A673 (cell line): Measurements from ENCODE around the gene CHRNB1. TPM values are rescaled to one million over a fixed set of nuclear protein-coding genes. Genes with fewer than 3 reads are reported as not detected.

Experiments
- BruUV-seq: library from RNA; stranded (reverse); fragments of 400-500 nt; replicated peaks from 2 replicates; lab custom pipeline; 2021; lab: Mats Ljungman, UMichigan
- CTCF ChIA-PET: fragments of 300-600 bp; sonication (Branson Sonifier 250); formaldehyde crosslinking; loops from one replicate; lab custom pipeline; 2022; ENCODE audit warnings: antibody characterized with exemption; lab: Charles Lee
- POLR2A ChIA-PET: fragments of 300-600 bp; sonication (Branson Sonifier 250); formaldehyde crosslinking; loops from one replicate; lab custom pipeline; 2022; ENCODE audit warnings: antibody characterized with exemption; ENCODE audit not compliant: low non-redundant PET; lab: Charles Lee
- DNase-seq: peaks from one replicate; pipeline ENCODE4 v3.0.0-alpha.2; 2015; ENCODE audit warnings: low spot score
- H3K27ac ChIP-seq: fragments of 200-600 bp; sonication (generic); 2 replicates; pipeline ENCODE4 v1.5.1; 2016; ENCODE audit warnings: mixed run types, low read depth, mild to moderate bottlenecking, mixed read lengths, antibody characterized with exemption, low read length; ENCODE audit not compliant: poor library complexity, severe bottlenecking
- H3K27me3 ChIP-seq: fragments of 200-600 bp; sonication (generic); replicated peaks from 2 replicates; pipeline ENCODE4 v1.6.1; 2017; ENCODE audit warnings: mixed run types, low read depth, mild to moderate bottlenecking, mixed read lengths, antibody characterized with exemption, low read length; ENCODE audit not compliant: insufficient read depth, poor library complexity
- H3K36me3 ChIP-seq: fragments of 200-600 bp; sonication (generic); 2 replicates; pipeline ENCODE4 v1.6.1; 2016; ENCODE audit warnings: mixed run types, mild to moderate bottlenecking, mixed read lengths, antibody characterized with exemption, low read length; ENCODE audit not compliant: insufficient read depth, poor library complexity, severe bottlenecking
- H3K4me1 ChIP-seq: fragments of 200-600 bp; sonication (generic); 2 replicates; pipeline ENCODE4 v1.6.1; 2017; ENCODE audit warnings: mixed run types, mild to moderate bottlenecking, mixed read lengths, antibody characterized with exemption, low read length; ENCODE audit not compliant: insufficient read depth, poor library complexity, severe bottlenecking
- H3K4me3 ChIP-seq: fragments of 200-600 bp; sonication (generic); 2 replicates; pipeline ENCODE4 v1.5.1; 2016; ENCODE audit warnings: low read depth, mixed run types, mild to moderate bottlenecking, mixed read lengths, low read length; ENCODE audit not compliant: poor library complexity, severe bottlenecking
- H3K9me3 ChIP-seq: fragments of 200-600 bp; sonication (generic); 2 replicates; pipeline ENCODE4 v1.6.1; 2016; ENCODE audit warnings: mixed run types, low read depth, mild to moderate bottlenecking, mixed read lengths, antibody characterized with exemption, low read length; ENCODE audit not compliant: poor library complexity, severe bottlenecking
- CTCF ChIP-seq: fragments of 300-800, 200-600 bp; sonication (generic); conservative IDR thresholded peaks from 2 replicates; pipeline ENCODE4 v1.5.1; 2017; ENCODE audit warnings: low read depth, mild to moderate bottlenecking, antibody characterized with exemption, low read length, moderate library complexity, mixed read lengths
- EZH2 ChIP-seq: fragments of 200-600 bp; sonication (generic); IDR thresholded peaks from 2 replicates; pipeline ENCODE4 v1.6.1; 2017; ENCODE audit warnings: borderline replicate concordance, low read depth, mild to moderate bottlenecking, mixed read lengths, antibody characterized with exemption, low read length; ENCODE audit not compliant: poor library complexity, severe bottlenecking
- intact Hi-C: fragments of 100-400 bp; cut with micrococcal nuclease; formaldehyde crosslinking; loops from one replicate; pipeline ENCODE4 v1.10.0; 2022; ENCODE audit not compliant: unreplicated experiment
- total RNA-seq: library from RNA; stranded (reverse); gene quantifications from 2 replicates; pipeline ENCODE4 v1.2.3, GENCODE V29; 2021

CHRNB1 gene
- total RNA-seq, 1 experiment from 2014 or later, result 5.2 TPM

GRCh38 chr17:7437369-7437863 lies 7.4 kb upstream of the CHRNB1 start:
- Histone ChIP-seq H3K27me3 (no peaks in the 10 kb centered on the region), H3K36me3 (no peaks in the 10 kb centered on the region), H3K4me3 (peak overlapping the region; percentile 90), H3K27ac (peak overlapping the region; percentile 41), H3K9me3 (no peaks in the 10 kb centered on the region), H3K4me1 (peaks cover 42% of the 10 kb centered on the region)
- POLR2A ChIA-PET, result interaction anchor here (0.6 kb wide), 1 partner anchor 47 kb away, joined by 3 read pairs; no protein-coding TSS in a partner anchor
- DNase-seq, result no peak
- BruUV-seq, result no TSS peak
- TF ChIP-seq EZH2, result no peak
- TF ChIP-seq CTCF, result no peak
- CTCF ChIA-PET, result interaction anchor here (0.9 to 1.3 kb wide), 3 partner anchors 34 to 81 kb away, joined by 5 to 7 read pairs (median 6); partner anchors contain the start of gene TMEM256
- intact Hi-C loops, result loop anchor here (2.0 to 5.0 kb wide), 3 partner anchors 80 to 250 kb away; partner anchors contain the start of genes SENP3, TMEM95, TP53 and WRAP53

GRCh38 chr17:7437950-7438614 lies 6.8 kb upstream of the CHRNB1 start:
- Histone ChIP-seq H3K27me3 (no peaks in the 10 kb centered on the region), H3K4me1 (peaks cover 42% of the 10 kb centered on the region), H3K9me3 (no peaks in the 10 kb centered on the region), H3K36me3 (no peaks in the 10 kb centered on the region), H3K4me3 (peak overlapping the region; percentile 90), H3K27ac (peak overlapping the region; percentile 41)
- ChIA-PET POLR2A (interaction anchor here (0.7 kb wide), 1 partner anchor 26 kb away, joined by 5 read pairs; no protein-coding TSS in a partner anchor), CTCF (no interaction called here)
- peak; percentile 90 for DNase-seq
- intact Hi-C loops, result loop anchor here (2.0 to 5.0 kb wide), 3 partner anchors 81 to 249 kb away; partner anchors contain the start of genes SENP3, TMEM95, TP53 and WRAP53
- no TSS peak for BruUV-seq
- TF ChIP-seq EZH2, result no peak
- TF ChIP-seq CTCF, result no peak

GRCh38 chr17:7438656-7439460 lies 6.0 kb upstream of the CHRNB1 start:
- Histone ChIP-seq H3K4me1 (peaks cover 42% of the 10 kb centered on the region), H3K27ac (peak overlapping the region; percentile 41), H3K27me3 (no peaks in the 10 kb centered on the region), H3K9me3 (no peaks in the 10 kb centered on the region), H3K4me3 (peak overlapping the region; percentile 90), H3K36me3 (no peaks in the 10 kb centered on the region)
- DNase-seq, result no peak
- intact Hi-C loops, result loop anchor here (5.0 kb wide), 2 partner anchors 82 to 248 kb away; partner anchors contain the start of genes TMEM95, TP53 and WRAP53
- CTCF ChIA-PET, result no interaction called here
- no TSS peak for BruUV-seq
- TF ChIP-seq EZH2 (no peak), CTCF (no peak)
- POLR2A ChIA-PET, result interaction anchor here (0.7 kb wide), 1 partner anchor 26 kb away, joined by 5 read pairs; no protein-coding TSS in a partner anchor
